GM21367 (cell line): ENCODE measurements around the gene LACRT.
"Not testable (repeated sequence)": the region's sequence is repeated elsewhere in the genome, so short reads cannot be mapped to it uniquely, and the experiment has no call there.

Source experiments
- ATAC-seq: cut with Tn5 transposase; IDR thresholded peaks from one replicate; pipeline ENCODE4 v1.9.1; 2021; ENCODE audit not compliant: unreplicated experiment

LACRT gene

GRCh38 chr12:54634795-54635194 is at the start of gene LACRT:
Gene LACRT, minus strand, starts transcription at chr12:54634895. Its CDS starts 54 bp downstream, at chr12:54634841.
- ATAC-seq: no peak

- ATAC-seq: no peak
These were observed 48.7 kb upstream of the LACRT start for GRCh38 chr12:54683398-54683797.

DNA sequence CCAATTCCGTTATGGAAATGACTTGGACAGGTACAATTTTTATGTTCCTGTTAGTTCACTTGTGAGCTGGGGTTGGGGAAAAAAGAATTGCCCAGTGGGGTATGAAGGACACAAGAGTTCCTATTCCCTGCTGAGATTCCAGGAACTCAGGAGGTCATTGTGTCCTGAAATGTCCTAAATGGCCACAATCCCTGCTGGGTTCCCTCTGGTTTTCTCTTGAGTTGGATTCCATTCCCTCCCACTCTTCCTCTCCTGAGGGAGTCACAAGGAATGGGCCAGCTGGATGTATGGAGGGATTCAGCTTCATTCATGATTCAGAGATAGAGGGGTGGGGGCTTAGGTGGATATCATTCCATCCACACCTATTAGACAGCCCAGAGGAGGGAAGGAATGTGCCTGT is 48.0 kb upstream of the LACRT start:
- no peak for ATAC-seq

GRCh38 chr12:54680374-54680773 is 45.7 kb upstream of the LACRT start:
- ATAC-seq: peak; percentile 85

GRCh38 chr12:54678131-54678530 is 43.4 kb upstream of the LACRT start:
- no peak for ATAC-seq

- no peak for ATAC-seq
These were observed 33.2 kb upstream of the LACRT start for GRCh38 chr12:54667945-54668344.

- no peak for ATAC-seq
These were observed 31.3 kb upstream of the LACRT start for GRCh38 chr12:54666008-54666407.

DNA sequence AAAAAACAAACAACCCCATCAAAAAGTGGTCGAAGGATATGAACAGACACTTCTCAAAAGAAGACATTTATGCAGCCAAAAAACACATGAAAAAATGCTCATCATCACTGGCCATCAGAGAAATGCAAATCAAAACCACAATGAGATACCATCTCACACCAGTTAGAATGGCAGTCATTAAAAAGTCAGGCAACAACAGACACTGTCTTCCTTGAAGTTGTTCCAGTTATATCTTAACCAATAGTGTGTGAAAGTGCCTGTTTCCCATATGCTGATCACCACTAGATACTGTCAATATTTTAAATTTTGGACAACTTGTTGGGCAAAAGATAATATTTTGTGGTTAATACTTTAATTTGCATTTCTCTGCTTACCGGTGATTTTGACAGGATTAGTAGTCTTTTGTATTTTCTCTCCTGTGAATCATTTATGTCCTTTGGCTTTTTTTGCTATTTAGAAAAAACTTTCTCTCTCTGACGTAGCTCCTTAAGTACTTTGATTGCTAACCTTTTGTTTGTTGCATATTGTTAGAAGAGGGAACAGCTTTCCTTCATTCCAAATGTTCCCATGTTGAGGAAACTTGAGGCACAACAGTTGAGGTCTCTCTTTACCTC is 30.4 kb upstream of the LACRT start:
- not testable (repeated sequence) for ATAC-seq

- ATAC-seq: no peak
These were observed 28.9 kb upstream of the LACRT start for GRCh38 chr12:54663603-54664002.

DNA sequence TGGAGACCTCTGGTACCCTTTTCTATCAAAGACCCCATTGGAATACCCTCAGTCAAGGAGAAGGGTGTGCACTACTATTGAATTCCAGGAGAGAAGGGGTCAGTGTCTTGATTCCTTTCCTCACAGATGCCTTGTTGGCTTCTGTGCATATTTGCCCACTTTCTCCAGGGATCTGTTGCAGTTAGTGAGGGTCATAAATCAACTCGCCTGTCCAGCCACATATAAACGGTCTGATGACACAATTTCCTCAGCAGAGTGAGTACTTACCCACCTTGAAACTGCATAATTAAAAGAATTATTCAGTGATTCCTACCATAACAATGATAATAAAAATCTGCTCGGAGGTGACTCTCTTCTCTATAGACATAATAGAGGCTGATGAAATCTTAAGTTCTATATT is 27.3 kb upstream of the LACRT start:
- no peak for ATAC-seq

DNA sequence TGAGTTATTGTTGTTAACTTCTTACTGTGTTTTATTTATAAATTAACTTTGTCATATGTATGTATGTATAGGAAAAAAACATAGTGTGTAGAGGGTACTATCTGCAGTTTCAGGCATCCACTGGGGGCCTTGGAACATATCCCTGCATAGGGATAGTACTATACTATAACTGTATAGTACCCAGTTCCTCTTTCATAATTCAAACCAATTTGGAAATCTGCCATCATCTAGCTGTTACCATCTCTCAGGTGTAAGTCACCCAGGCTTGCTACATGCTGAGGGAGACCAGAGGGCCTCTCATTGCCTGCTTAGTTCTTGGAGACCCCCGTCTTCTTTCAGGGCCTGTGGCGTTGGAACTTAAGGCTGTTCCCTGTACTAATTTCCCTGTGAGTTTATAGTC is 26.4 kb upstream of the LACRT start:
- ATAC-seq: no peak

DNA sequence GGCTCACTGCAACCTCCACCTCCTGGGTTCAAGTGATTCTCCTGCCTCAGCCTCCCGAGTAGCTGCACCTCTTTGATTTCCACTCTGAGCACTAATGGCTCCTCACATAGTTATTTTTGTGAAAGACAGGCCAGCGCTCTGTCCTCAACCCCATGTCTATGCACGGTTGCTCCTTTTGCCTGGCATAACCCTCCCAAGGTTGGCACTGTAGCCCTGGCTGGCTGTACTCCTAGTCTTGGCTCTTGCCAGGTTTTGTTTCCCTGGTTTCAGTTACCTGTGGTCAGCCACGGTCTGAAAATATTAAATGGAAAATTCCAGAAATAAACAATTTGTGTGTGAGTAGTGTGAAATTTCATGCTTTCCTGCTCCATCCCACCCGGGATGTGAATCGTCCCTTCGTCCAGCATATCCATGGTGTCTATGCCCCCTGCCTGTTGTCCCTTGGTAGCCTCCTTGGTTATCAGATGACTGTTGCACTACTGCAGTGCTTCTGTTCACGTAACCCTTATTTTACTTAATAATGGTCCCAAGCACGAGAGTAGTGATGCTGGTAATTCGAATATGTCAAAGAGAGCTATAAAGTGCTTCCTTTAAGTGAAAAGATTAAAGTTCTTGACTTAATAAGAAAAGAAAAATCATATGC is 25.7 kb upstream of the LACRT start:
- no peak for ATAC-seq

GRCh38 chr12:54658306-54659264 is 23.9 kb upstream of the LACRT start:
- ATAC-seq: peak; percentile 87

DNA sequence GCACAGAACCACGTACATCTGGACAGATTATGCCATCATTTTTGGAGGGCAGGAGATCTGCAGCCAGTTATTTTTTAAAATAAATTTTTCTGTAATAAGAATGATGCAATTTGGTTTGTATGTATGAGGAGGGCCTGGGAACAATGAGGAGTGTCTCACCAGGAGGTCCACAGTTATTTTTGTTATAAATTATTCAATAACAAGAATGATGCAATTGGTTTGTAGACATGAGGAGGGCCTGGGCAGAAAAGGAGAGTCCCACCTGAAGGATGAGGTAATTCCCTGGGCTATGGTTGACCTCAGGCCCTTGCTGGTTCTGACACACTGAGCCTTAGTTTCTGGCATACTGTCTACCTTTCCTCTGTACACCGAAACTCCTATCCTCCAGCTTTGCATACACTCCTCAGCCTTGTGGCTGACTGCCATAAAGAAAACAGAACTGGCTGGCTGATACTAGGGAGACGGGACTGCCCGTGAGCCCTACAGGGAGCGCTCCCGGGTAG is 22.5 kb upstream of the LACRT start:
- ATAC-seq: no peak

- ATAC-seq: no peak
These were observed 20.2 kb upstream of the LACRT start for GRCh38 chr12:54654926-54655325.

DNA sequence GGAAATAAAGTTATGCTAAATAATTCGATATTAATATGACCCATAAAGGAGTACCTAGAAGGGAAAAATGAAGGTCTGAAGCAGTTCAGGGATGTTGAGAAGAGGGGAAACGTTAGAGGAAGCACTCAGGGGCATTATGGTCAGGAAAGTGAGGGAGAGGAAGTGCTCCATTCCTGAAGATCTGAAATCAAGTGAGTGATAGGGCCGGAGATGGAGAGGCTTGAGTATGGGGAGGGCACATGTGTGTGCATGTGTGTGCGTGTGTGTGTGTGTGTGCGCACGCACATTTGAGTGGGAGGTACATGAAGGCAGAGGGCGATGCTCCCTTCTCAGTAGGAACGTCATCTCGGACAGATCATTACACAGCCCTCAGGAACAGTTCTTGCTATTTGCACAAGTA is 18.3 kb upstream of the LACRT start:
- ATAC-seq: no peak

GRCh38 chr12:54650889-54651288 is 16.2 kb upstream of the LACRT start:
- no peak for ATAC-seq

DNA sequence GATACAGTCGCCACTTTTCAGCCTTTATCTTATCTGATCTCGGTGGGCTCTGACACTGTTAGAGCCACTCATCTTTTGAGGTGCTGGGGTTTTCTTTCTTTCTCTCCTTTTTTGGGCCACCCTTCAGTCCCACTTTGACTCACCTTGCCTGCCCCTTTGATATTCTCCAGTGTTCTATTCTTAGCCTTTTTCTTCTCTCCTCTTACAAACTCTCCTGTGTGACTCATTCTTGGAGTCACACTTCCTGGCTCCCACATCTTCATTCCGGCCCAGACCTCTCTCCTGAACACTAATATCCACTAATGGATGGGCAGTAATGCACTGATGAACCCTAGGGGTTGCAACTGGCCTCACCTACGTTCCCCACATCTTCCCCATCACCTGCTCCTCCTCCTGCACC is 15.7 kb upstream of the LACRT start:
- ATAC-seq: no peak

- no peak for ATAC-seq
These were observed 15.1 kb upstream of the LACRT start for GRCh38 chr12:54649825-54650224.

- no peak for ATAC-seq
These were observed 13.6 kb upstream of the LACRT start, which contains the start of gene DCD for GRCh38 chr12:54648265-54648664. Gene DCD, minus strand, starts transcription at chr12:54648365. Its CDS starts 62 bp downstream, at chr12:54648303.

- no peak for ATAC-seq
These were observed 6.9 kb upstream of the LACRT start for GRCh38 chr12:54641554-54641953.

DNA sequence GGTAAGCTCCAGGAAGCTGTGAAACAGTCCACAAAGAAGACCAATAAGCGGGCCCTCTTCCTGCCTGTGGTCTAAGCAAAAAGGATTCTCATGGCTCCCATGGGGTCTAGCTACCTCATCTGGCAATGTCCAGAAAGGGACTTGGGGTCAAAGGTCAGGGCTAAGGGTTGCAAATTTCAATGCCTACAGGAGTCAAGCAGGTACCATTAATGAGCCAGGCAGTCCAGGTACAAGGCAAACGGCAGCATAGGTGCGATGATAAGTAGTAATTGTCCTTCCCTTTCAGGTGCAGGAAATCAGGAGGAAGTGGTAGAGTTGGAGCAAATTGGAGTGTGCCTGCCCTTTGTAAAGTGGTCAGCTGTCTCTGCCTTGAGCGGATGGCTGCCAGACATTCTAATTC is 6.4 kb upstream of the LACRT start:
- no peak for ATAC-seq
